ENCODE measurements around the gene ZBTB32. TPM values are rescaled to one million over a fixed set of nuclear protein-coding genes. Genes with fewer than 3 reads are reported as not detected.

The ZBTB32 gene
- total RNA-seq, 1 experiment from 2014 or later, result not detected

GRCh38 chr19:35703343-35703742 lies 1.0 kb upstream of the ZBTB32 start (continued):
- TF ChIP-seq CTCF (IDR thresholded peaks at IDR 0.05 in 2 of 3, conservative IDR thresholded peaks at IDR 0.05 in 1 of 3; ENCODE audit: borderline replicate concordance in 1 of 3, insufficient read depth in 1 of 3, low read depth in 2 of 3, low read length in 2 of 3) (no peak), FOSL1 (IDR thresholded peaks at IDR 0.05; ENCODE audit: low read depth) (no peak), SIN3A (IDR thresholded peaks at IDR 0.05; ENCODE audit: low read depth) (no peak), EZH2 (IDR thresholded peaks at IDR 0.05) (no peak), CBX3 (IDR thresholded peaks at IDR 0.05; ENCODE audit: low read depth) (no peak), ZFX (IDR thresholded peaks at IDR 0.05) (no peak), ZNF274 (IDR thresholded peaks at IDR 0.05; ENCODE audit: low read depth, low read length) (no peak)

GRCh38 chr19:35708391-35708790 lies 4.0 kb downstream of the ZBTB32 start:
- intact Hi-C loops (cut with micrococcal nuclease), result no loop called here
- Histone ChIP-seq H3K4me3 (replicated peaks in 1 of 2; ENCODE audit: low read depth in 1 of 2, low read length in 2 of 2) (no peak overlapping the region), H3K9me3 (ENCODE audit: control insufficient read depth in 1 of 2, insufficient read depth in 1 of 2, low read depth in 1 of 2, low read length in 2 of 2) (no peaks in the 10 kb centered on the region), H3K79me2 (ENCODE audit: insufficient read depth, low read length) (no peaks in the 10 kb centered on the region), H3K4me1 (ENCODE audit: control insufficient read depth in 1 of 2, insufficient read depth in 2 of 2, low read length in 2 of 2) (peaks cover 0 to 10% of the 10 kb centered on the region in 2 experiments; a peak in 1 of 4 replicates), H3K9me2 (ENCODE audit: insufficient read depth) (no peaks in the 10 kb centered on the region), H3K9ac (ENCODE audit: low read length) (no peak overlapping the region), H3K4me2 (ENCODE audit: low read length) (no peak overlapping the region), H2AFZ (ENCODE audit: low read depth, low read length, poor library complexity, severe bottlenecking) (no peak overlapping the region), H3K36me3 (ENCODE audit: control insufficient read depth in 1 of 2, insufficient read depth in 2 of 2, low read length in 2 of 2) (no peaks in the 10 kb centered on the region), H4K20me1 (ENCODE audit: insufficient read depth) (no peaks in the 10 kb centered on the region), H3K27me3 (ENCODE audit: insufficient read depth, low read length) (no peaks in the 10 kb centered on the region), H3K27ac (ENCODE audit: low read depth, low read length) (no peak overlapping the region)
- ATAC-seq, result no peak
- no peak for DNase-seq (ENCODE audit: low read depth, low spot score)
- POLR2A ChIA-PET, result no interaction called here
- no TSS peak for BruUV-seq (replicated peaks)
- TF ChIP-seq REST (IDR thresholded peaks at IDR 0.05; ENCODE audit: low read depth), result no peak
- no peak for TF ChIP-seq YY1 (IDR thresholded peaks at IDR 0.05; ENCODE audit: extremely low read depth, insufficient replicate concordance, low read depth, low read length)
- TF ChIP-seq EZH2 (IDR thresholded peaks at IDR 0.05), result no peak
- TF ChIP-seq FOSL1 (IDR thresholded peaks at IDR 0.05; ENCODE audit: low read depth), result no peak
- TF ChIP-seq CTCF (IDR thresholded peaks at IDR 0.05 in 2 of 3, conservative IDR thresholded peaks at IDR 0.05 in 1 of 3; ENCODE audit: borderline replicate concordance in 1 of 3, insufficient read depth in 1 of 3, low read depth in 2 of 3, low read length in 2 of 3), result no peak
- TF ChIP-seq CBX3 (IDR thresholded peaks at IDR 0.05; ENCODE audit: low read depth), result no peak
- no peak for TF ChIP-seq ATF3 (IDR thresholded peaks at IDR 0.05)
- TF ChIP-seq ZFX (IDR thresholded peaks at IDR 0.05), result no peak
- TF ChIP-seq JUND (IDR thresholded peaks at IDR 0.05), result no peak
- RAD21 ChIA-PET (ENCODE audit: low non-redundant PET in 1 of 2, low total read pairs in 2 of 2, uncharacterized antibody in 2 of 2, unreplicated experiment in 2 of 2), result no interaction called here
- CTCF ChIA-PET, result no interaction called here

Data from HCT116 (cell line).